Measurements from ENCODE around the gene AMH. TPM values are rescaled to one million over a fixed set of nuclear protein-coding genes. Genes with fewer than 3 reads are reported as not detected.
"Not testable (repeated sequence)": the region's sequence is repeated elsewhere in the genome, so short reads cannot be mapped to it uniquely, and the experiment has no call there.

The AMH gene
- total RNA-seq, result not detected

GRCh38 chr19:2249010-2249866, at the start of gene AMH:
AMH (plus strand) TSS chr19:2249323; CDS start chr19:2249333, 10 bp downstream.
- no peak for DNase-seq

- DNase-seq, result no peak
Measured at GRCh38 chr19:2199861-2200623, 49.1 kb upstream of the AMH start.

- DNase-seq, result not testable (repeated sequence)
Measured at GRCh38 chr19:2200624-2201294, 48.4 kb upstream of the AMH start.

- DNase-seq, result no peak
Measured at GRCh38 chr19:2201473-2202148, 47.5 kb upstream of the AMH start.

GRCh38 chr19:2202366-2202765, 46.8 kb upstream of the AMH start:
- DNase-seq, result no peak

GRCh38 chr19:2207008-2207407, 42.1 kb upstream of the AMH start:
- no peak for DNase-seq

GRCh38 chr19:2207991-2208860, 40.9 kb upstream of the AMH start:
- peak; percentile 65 for DNase-seq

GRCh38 chr19:2208975-2209374, 40.1 kb upstream of the AMH start:
- no peak for DNase-seq

GRCh38 chr19:2209408-2209807, 39.7 kb upstream of the AMH start:
- DNase-seq, result no peak

GRCh38 chr19:2210206-2210605, 38.9 kb upstream of the AMH start:
- DNase-seq, result no peak

GRCh38 chr19:2210987-2211740, 38.0 kb upstream of the AMH start:
- no peak for DNase-seq

- no peak for DNase-seq
Measured at GRCh38 chr19:2212861-2213711, 36.0 kb upstream of the AMH start.

GRCh38 chr19:2213799-2214198, 35.3 kb upstream of the AMH start:
- no peak for DNase-seq

- no peak for DNase-seq
Measured at GRCh38 chr19:2214251-2214650, 34.9 kb upstream of the AMH start.

- no peak for DNase-seq
Measured at GRCh38 chr19:2215281-2215751, 33.8 kb upstream of the AMH start.

- DNase-seq, result no peak
Measured at GRCh38 chr19:2216361-2217225, 32.5 kb upstream of the AMH start.

GRCh38 chr19:2217591-2217990, 31.5 kb upstream of the AMH start:
- no peak for DNase-seq

- DNase-seq, result no peak
Measured at GRCh38 chr19:2219726-2220125, 29.4 kb upstream of the AMH start.
